AG20443 (cell line): Measurements from ENCODE around the gene LGALS12.
"Not testable (repeated sequence)": the region's sequence is repeated elsewhere in the genome, so short reads cannot be mapped to it uniquely, and the experiment has no call there.

ENCODE experiments used
- DNase-seq: peaks from one replicate; pipeline ENCODE4 v3.0.0; 2012; ENCODE audit warnings: low spot score, mixed read lengths

LGALS12 gene

DNA sequence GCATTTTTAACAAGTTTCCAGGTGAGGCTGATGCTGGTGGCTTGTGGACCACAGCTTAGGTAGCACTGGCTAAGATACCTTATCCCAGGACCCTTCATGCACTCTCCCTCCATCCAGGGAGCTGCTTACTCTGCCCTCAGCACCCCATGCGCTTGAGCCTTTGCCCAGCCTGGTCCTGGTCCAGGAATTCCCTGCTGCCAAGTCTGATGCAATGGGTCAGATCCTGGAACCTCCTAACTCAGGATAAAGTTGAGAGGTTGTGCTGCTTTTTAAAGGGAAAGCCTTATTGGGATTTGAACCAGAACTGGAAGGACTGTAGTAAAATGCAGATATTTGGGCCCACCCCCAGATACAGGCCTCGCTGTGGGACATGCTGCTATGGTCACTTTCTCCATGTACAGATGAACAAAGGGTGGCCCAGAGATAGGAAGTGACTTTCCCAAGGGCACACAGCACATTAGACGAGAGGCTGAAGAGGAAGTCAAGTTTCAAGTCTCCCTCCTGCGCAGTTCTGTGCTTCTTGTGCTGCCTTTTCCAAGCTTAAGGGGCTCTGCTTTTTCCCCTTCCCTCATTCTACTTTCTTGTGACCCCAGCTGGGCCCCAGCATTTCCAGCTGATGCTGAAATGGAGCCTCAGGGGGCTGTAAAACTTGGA is 824 bp upstream of the LGALS12 start:
- DNase-seq = no peak

DNA sequence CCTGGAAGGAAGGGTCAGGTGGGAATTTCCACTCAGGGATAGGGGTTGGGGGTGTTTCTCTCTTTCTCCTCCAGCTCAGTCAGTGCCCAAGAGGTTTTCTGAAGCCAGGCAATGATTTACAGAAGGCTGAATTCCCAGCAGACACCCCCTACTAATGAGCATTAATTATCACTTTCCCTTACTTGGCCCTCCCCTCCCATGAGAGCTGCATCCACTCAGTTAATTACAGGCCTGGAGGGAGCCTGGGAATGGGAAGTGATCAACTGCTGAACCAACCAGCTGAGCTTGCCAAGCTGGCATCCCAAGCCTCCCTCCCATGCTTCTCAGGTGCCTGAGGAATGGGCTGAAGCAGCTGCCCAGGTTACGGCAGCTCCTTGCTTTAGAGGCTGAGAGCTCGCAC is 992 bp downstream of the LGALS12 start:
- DNase-seq = no peak

- DNase-seq = no peak
These were observed 1.6 kb downstream of the LGALS12 start for GRCh38 chr11:63507511-63507910.

- DNase-seq = peak; percentile 39
These were observed 2.1 kb downstream of the LGALS12 start for GRCh38 chr11:63508009-63508408.

DNA sequence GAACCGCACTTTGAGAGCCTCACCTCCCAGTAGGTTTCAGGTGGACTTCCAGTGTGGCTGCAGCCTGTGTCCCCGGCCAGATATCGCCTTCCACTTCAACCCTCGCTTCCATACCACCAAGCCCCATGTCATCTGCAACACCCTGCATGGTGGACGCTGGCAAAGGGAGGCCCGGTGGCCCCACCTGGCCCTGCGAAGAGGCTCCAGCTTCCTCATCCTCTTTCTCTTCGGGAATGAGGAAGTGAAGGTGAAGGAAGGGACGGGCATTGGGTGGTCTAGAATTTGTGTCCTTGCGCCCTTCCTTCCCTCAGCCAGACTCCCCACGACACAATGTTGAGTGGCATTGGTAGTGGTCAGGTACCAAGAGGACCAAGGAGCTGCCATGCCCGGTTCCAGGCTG is 2.9 kb downstream of the LGALS12 start:
- DNase-seq = no peak

- peak; percentile 90 for DNase-seq
These were observed 4.6 kb downstream of the LGALS12 start for GRCh38 chr11:63510360-63511047.

- no peak for DNase-seq
These were observed 5.3 kb downstream of the LGALS12 start for GRCh38 chr11:63511048-63511748.

- DNase-seq = no peak
These were observed 6.9 kb downstream of the LGALS12 start for GRCh38 chr11:63512816-63513215.

DNA sequence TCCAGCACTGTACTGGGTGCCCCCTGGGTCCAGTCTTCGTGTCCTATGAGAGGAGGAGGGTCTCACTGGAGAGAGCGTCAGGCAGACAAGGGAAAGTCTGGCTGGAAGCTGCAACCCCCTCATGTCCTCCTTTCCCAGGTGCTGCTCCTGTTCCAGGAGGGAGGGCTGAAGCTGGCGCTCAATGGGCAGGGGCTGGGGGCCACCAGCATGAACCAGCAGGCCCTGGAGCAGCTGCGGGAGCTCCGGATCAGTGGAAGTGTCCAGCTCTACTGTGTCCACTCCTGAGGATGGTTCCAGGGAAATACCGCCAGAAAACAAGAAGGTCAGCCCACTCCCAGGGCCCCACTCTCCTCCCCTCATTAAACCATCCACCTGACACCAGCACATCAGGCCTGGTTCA is 10.2 kb downstream of the LGALS12 start:
- peak; percentile 4 for DNase-seq

DNA sequence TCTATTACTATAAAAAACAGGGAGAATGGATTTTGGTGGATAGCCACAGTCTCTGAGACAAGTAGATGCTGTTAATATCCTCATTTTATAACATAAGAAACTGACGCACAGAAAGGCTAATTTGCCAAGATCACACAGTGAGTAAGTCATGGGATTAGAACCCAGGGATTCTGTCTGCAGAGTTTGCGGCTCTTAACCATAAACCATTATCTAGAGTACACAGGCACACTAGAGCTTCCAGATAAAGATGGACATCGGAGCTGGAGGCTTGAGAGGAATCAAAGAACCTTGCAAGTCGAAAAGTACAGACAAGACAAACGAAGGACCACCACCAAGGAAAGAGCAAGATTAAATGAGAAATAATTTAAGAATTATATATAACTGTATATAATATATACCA is 11.3 kb downstream of the LGALS12 start:
- no peak for DNase-seq

DNA sequence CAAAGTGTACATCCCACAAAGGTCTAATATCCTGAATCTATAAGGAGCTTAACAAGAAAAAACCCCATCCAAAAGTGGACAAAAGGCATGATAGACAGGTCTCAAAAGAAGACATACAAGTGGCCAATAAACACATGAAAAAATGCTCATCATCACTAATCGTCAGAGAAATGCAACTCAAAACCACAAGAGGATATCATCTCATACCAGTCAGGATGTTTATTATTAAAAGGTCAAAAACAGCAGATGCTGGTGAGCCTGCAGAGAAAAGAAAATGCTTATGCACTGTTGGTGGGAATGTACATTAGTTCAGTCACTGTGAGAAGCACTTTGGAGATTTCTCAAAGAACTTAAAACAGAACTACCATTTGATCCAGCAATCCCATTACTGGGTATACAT is 12.7 kb downstream of the LGALS12 start:
- DNase-seq = peak; percentile 10

DNA sequence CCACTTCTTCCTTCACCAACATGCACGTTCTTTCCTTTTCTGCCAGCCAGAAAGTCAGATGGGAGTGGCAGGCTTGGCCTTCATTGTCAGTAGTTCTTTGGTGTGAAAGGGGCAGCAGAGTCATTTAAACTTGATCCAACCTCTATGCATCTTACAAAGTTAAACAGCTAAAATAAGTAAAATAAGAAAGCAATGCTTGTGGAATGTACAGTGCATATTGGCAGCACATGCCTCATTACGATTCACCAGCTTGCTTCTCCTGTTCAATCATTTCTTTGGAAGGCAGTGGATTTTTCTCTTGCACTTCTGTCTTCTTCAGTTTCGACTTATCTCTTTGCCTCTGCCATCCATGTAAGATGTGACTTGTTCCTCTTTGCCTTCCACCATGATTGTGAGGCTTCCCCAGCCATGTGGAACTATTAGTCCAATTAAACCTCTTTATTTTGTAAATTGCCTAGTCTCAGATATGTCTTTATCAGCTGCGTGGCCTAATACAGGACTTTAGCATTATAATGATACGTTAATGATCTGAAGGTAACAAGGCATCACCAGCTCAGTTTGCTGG is 14.8 kb downstream of the LGALS12 start:
- no peak for DNase-seq

DNA sequence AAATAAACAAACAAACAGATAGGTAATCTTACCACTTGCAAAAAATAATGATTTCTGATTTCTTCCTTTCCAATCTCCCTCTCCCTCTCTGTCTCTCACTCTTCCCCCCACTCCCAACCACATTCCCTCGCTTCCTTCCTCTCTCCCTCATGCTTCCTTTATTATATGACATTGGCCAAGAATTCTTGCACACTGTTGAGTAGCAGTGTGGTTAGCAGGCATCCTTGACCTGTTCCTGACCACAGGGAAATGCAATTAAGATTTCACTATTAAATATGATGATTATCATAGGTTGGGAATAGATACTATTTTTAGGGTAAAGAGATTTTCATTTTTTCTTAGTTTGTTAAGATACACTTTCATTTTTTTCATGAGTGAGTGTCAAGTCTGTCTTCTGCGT is 16.0 kb downstream of the LGALS12 start:
- no peak for DNase-seq

DNA sequence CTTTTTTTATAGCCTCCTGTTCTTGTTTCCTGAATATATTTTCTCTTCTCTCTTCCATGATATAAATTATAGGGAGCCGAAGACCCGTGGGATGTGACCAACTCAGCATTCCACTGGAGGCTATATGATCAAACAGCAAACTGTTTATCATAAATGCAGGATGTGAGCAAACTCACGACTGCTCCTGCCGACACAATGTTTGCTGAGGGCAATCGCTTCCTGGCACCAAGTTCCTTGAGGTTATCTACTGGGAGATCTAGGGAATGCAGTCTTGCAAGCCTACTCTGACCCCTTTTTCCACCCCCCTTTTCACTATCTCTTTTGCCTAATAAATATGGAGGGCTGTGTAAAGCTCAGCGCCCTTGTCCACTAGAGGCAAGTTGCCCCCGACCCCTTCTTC is 17.3 kb downstream of the LGALS12 start:
- DNase-seq = no peak

- no peak for DNase-seq
These were observed 21.8 kb downstream of the LGALS12 start for GRCh38 chr11:63527667-63528066.

DNA sequence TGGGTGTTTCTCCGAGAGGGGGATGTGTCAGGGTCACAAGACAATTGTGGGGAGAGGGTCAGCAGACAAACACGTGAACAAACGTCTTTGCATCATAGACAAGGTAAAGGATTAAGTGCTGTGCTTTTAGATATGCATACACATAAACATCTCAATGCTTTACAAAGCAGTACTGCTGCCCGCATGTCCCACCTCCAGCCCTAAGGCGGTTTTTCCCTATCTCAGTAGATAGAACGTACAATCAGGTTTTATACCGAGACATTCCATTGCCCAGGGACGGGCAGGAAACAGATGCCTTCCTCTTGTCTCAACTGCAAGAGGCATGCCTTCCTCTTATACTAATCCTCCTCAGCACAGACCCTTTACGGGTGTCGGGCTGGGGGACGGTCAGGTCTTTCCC is 22.3 kb downstream of the LGALS12 start:
- DNase-seq = not testable (repeated sequence)

GRCh38 chr11:63528729-63529278 is 22.9 kb downstream of the LGALS12 start:
- DNase-seq = not testable (repeated sequence)

- DNase-seq = not testable (repeated sequence)
These were observed 23.5 kb downstream of the LGALS12 start for GRCh38 chr11:63529373-63529772.

GRCh38 chr11:63530021-63530420 is 24.1 kb downstream of the LGALS12 start:
- no peak for DNase-seq

GRCh38 chr11:63531074-63531792 is 25.3 kb downstream of the LGALS12 start:
- DNase-seq = peak; percentile 57

DNA sequence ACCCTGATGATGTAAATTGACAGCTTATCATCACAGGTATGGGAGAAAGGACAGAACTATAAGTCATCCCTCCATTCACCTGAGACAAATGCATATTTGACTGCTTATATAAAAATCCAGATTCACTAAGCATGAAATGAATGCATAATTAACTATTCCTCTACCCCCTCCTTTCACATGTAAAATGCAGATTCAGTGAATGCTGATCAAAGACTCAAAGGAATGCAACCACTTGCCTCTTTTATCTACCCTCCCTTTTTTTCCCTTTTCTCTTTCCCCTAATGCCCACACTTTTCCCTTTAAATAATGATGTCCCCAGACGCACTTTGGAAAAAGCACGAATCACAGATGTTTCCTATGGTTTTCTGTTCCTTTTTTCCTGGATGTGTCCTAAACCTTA is 26.2 kb downstream of the LGALS12 start:
- DNase-seq = no peak
